UCSD-AML1 (cell line): ENCODE results near the gene DCST1.

Experiments used
- DNase-seq: peaks from one replicate; lab custom pipeline; 2025; ENCODE audit not compliant: unreplicated experiment; lab: John Stamatoyannopoulos, UW

Gene DCST1

GRCh38 chr1:155070158-155070621 lies 36.6 kb downstream of the DCST1 start:
- DNase-seq = no peak

GRCh38 chr1:155070721-155071569 lies 37.3 kb downstream of the DCST1 start:
- DNase-seq = no peak

GRCh38 chr1:155071701-155072100 lies 38.1 kb downstream of the DCST1 start:
- DNase-seq = no peak

GRCh38 chr1:155072531-155073289 lies 39.1 kb downstream of the DCST1 start:
- no peak for DNase-seq

GRCh38 chr1:155073377-155074242 lies 40.0 kb downstream of the DCST1 start:
- DNase-seq = peak; percentile 62

GRCh38 chr1:155075535-155075934 lies 41.9 kb downstream of the DCST1 start:
- no peak for DNase-seq

GRCh38 chr1:155076371-155076770 lies 42.7 kb downstream of the DCST1 start:
- DNase-seq = no peak

GRCh38 chr1:155077346-155077745 lies 43.7 kb downstream of the DCST1 start:
- DNase-seq = no peak

GRCh38 chr1:155077758-155078445 lies 44.3 kb downstream of the DCST1 start:
- DNase-seq = no peak

GRCh38 chr1:155078469-155079209 lies 45.0 kb downstream of the DCST1 start, which contains the start of gene EFNA3:
TSS of gene EFNA3 (plus strand) at chr1:155078837. CDS start at chr1:155078942, 105 bp downstream.
- peak; percentile 71 for DNase-seq

- no peak for DNase-seq
Observed at GRCh38 chr1:155079210-155079486, 45.5 kb downstream of the DCST1 start.

GRCh38 chr1:155079487-155080311 lies 46.1 kb downstream of the DCST1 start:
- DNase-seq = no peak

GRCh38 chr1:155080312-155081228 lies 46.9 kb downstream of the DCST1 start:
- peak; percentile 29 for DNase-seq

- no peak for DNase-seq
Observed at GRCh38 chr1:155081472-155082300, 48.1 kb downstream of the DCST1 start.

GRCh38 chr1:155082301-155083051 lies 48.9 kb downstream of the DCST1 start:
- DNase-seq = no peak

- DNase-seq = no peak
Observed at GRCh38 chr1:155083052-155083541, 49.5 kb downstream of the DCST1 start.
